NT2/D1 (cell line): Measurements from ENCODE around the gene HPD.
"Not testable (repeated sequence)": the region's sequence is repeated elsewhere in the genome, so short reads cannot be mapped to it uniquely, and the experiment has no call there.

Experiments
- DNase-seq: peaks from one replicate; pipeline ENCODE4 v3.0.0-alpha.2; 2011; ENCODE audit warnings: low read depth, low spot score
- H3K27me3 ChIP-seq: 2 replicates; pipeline ENCODE4 v1.6.0; 2011; ENCODE audit warnings: mild to moderate bottlenecking; ENCODE audit not compliant: insufficient read length, insufficient read depth
- H3K36me3 ChIP-seq: 2 replicates; pipeline ENCODE4 v1.6.1; 2011; ENCODE audit warnings: mild to moderate bottlenecking, low read length, mixed read lengths; ENCODE audit not compliant: insufficient read depth, insufficient read length
- H3K4me1 ChIP-seq: 2 replicates; pipeline ENCODE4 v1.5.1; 2011; ENCODE audit not compliant: insufficient read depth, insufficient read length
- H3K4me3 ChIP-seq: 2 replicates; pipeline ENCODE4 v1.5.1; 2011; ENCODE audit warnings: low read depth; ENCODE audit not compliant: insufficient read length
- H3K9ac ChIP-seq: 2 replicates; pipeline ENCODE4 v1.6.0; 2011; ENCODE audit warnings: low read depth; ENCODE audit not compliant: insufficient read length
- H3K9me3 ChIP-seq: 2 replicates; pipeline ENCODE4 v1.5.1; 2011; ENCODE audit warnings: mild to moderate bottlenecking, low read length; ENCODE audit not compliant: insufficient read depth
- SUZ12 ChIP-seq: IDR thresholded peaks from 2 replicates; pipeline ENCODE4 v1.6.1; 2011; ENCODE audit not compliant: insufficient read length, insufficient read depth; ENCODE audit errors: extremely low read depth
- YY1 ChIP-seq: IDR thresholded peaks from 2 replicates; pipeline ENCODE4 v1.6.1; 2011; ENCODE audit not compliant: insufficient read length, insufficient read depth
- ZNF274 ChIP-seq: IDR thresholded peaks from 2 replicates; pipeline ENCODE4 v1.6.1; 2011; ENCODE audit warnings: mild to moderate bottlenecking, low read depth, low read length

The HPD gene

DNA sequence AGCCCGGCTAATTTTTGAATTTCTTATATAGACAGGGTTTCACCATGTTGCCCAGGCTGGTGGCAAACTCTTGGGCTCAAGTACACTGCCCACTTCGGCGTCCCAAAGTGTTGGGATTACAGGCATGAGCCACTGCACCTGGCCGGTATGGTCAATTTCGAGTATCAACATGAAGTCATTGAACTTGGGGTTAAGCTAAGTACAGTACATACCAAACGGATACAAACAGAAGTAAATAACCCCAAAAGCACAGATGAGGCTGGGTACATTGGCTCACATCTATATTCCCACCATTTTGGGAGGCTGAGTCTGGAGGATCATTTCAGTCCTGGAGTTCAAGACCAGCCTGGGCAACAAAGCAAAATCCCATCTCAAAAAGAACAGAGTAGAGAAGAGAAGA lies 16.9 kb upstream of the HPD start:
- Histone ChIP-seq H3K27me3 (no peaks in the 10 kb centered on the region), H3K36me3 (no peaks in the 10 kb centered on the region), H3K9ac (no peak overlapping the region), H3K4me1 (peaks cover 4% of the 10 kb centered on the region), H3K4me3 (no peak overlapping the region), H3K9me3 (no peaks in the 10 kb centered on the region)
- DNase-seq: no peak
- TF ChIP-seq SUZ12: no peak
- no peak for TF ChIP-seq YY1
- TF ChIP-seq ZNF274: no peak

GRCh38 chr12:121874071-121874470 lies 15.4 kb upstream of the HPD start:
- no peak for DNase-seq
- Histone ChIP-seq H3K27me3 (no peaks in the 10 kb centered on the region), H3K4me1 (peaks cover 4% of the 10 kb centered on the region), H3K36me3 (no peaks in the 10 kb centered on the region), H3K4me3 (no peak overlapping the region), H3K9ac (no peak overlapping the region), H3K9me3 (no peaks in the 10 kb centered on the region)
- TF ChIP-seq ZNF274 (no peak), SUZ12 (no peak), YY1 (no peak)

- DNase-seq: no peak
- peaks cover 4% of the 10 kb centered on the region for H3K4me1 ChIP-seq
- no peaks in the 10 kb centered on the region for H3K27me3 ChIP-seq
- H3K9me3 ChIP-seq: no peaks in the 10 kb centered on the region
- no peaks in the 10 kb centered on the region for H3K36me3 ChIP-seq
- H3K9ac ChIP-seq: no peak overlapping the region
- H3K4me3 ChIP-seq: no peak overlapping the region
- no peak for TF ChIP-seq ZNF274
- TF ChIP-seq SUZ12: no peak
- TF ChIP-seq YY1: no peak
Observed at GRCh38 chr12:121873216-121873569, 14.5 kb upstream of the HPD start.

GRCh38 chr12:121872546-121873215 lies 14.0 kb upstream of the HPD start:
- TF ChIP-seq ZNF274 (no peak), YY1 (no peak), SUZ12 (no peak)
- Histone ChIP-seq H3K9me3 (no peaks in the 10 kb centered on the region), H3K9ac (no peak overlapping the region), H3K36me3 (no peaks in the 10 kb centered on the region), H3K27me3 (no peaks in the 10 kb centered on the region), H3K4me3 (no peak overlapping the region), H3K4me1 (peaks cover 4% of the 10 kb centered on the region)
- DNase-seq: no peak

DNA sequence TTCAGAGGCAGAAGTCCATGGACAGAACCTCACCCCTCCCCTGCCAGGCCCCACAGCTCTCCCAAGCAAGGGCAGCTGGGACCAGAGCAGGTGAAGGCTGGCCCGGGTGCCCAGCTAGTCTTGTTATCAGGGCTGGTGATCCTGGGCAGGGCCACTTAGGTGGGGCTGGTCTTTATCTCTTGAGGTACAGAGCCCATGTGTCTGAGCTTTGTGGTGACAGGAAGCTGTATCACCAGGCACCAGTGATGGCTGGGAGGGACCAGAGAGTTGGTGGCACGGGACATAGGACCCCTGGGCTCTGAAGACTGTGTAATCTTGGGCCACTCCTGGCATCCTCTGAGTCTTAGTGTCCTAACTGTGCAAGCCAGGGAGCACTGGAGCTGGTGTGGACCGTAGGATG lies 12.8 kb upstream of the HPD start:
- TF ChIP-seq YY1: no peak
- TF ChIP-seq ZNF274: no peak
- TF ChIP-seq SUZ12: no peak
- Histone ChIP-seq H3K4me1 (peaks cover 3% of the 10 kb centered on the region), H3K9me3 (no peaks in the 10 kb centered on the region), H3K9ac (no peak overlapping the region), H3K36me3 (no peaks in the 10 kb centered on the region), H3K4me3 (no peak overlapping the region), H3K27me3 (no peaks in the 10 kb centered on the region)
- DNase-seq: no peak

- not testable (repeated sequence) for DNase-seq, H3K27me3 ChIP-seq, H3K9ac ChIP-seq, H3K4me1 ChIP-seq, H3K9me3 ChIP-seq, H3K36me3 ChIP-seq, H3K4me3 ChIP-seq
Observed at GRCh38 chr12:121869229-121869628, 10.6 kb upstream of the HPD start.

- Histone ChIP-seq H3K4me3 (no peak overlapping the region), H3K9me3 (no peaks in the 10 kb centered on the region), H3K27me3 (no peaks in the 10 kb centered on the region), H3K9ac (no peak overlapping the region), H3K4me1 (peaks cover 7% of the 10 kb centered on the region), H3K36me3 (no peaks in the 10 kb centered on the region)
- TF ChIP-seq SUZ12 (no peak), ZNF274 (no peak), YY1 (no peak)
- no peak for DNase-seq
Observed at GRCh38 chr12:121866331-121866730, 7.7 kb upstream of the HPD start.

DNA sequence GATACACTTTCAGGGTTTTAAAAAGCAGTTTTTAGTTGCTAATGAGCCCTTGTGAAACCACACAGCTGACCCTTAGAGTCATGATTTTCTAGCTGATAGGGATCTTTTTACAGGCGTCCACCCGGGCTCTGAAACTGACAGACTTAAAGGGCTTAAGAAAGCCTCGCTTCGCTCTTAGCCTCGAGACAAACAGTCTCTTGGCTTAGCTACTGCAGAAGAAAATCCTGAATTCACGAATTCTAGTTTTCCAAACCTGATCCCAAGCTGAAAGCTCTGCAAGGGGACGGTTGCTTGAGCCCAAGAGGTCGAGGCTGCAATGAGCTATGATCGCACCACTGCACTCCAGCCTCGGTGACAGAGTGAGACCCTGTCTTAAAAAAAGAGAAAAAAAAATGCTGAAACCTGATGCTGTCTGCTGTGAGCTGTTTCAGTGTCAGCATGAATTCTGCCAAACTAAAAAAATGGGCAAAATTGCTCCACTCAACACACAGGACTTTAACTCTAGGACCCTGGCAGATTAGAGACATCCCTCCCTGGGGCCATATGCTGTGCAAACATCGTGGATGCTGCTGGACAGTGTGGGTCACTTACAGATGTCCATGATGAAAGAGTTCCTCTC lies 3.1 kb upstream of the HPD start:
- Histone ChIP-seq H3K36me3 (no peaks in the 10 kb centered on the region), H3K4me1 (peaks cover 30% of the 10 kb centered on the region), H3K4me3 (no peak overlapping the region), H3K9ac (peak overlapping the region; percentile 72), H3K27me3 (no peaks in the 10 kb centered on the region), H3K9me3 (no peaks in the 10 kb centered on the region)
- no peak for DNase-seq
- TF ChIP-seq YY1 (no peak), ZNF274 (no peak), SUZ12 (no peak)

DNA sequence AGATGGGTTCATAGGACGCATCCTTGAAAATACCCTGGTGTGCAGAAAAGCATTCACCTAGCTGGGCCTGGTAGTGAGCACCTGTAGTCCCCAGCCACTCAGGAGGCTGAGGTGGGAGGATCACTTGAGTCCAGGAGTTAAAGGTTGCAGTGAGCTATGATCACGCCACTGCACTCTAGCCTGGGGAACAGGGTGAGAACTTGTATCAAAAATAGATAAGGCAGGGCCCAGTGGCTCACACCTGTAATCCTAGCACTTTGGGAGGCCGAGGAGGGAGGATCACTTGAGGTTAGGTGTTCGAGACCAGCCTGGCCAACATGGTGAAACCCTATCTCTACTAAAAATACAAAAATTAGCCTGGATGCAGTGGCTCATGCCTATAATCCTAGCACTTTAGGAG lies 2.0 kb upstream of the HPD start:
- peaks cover 33% of the 10 kb centered on the region for H3K4me1 ChIP-seq
- not testable (repeated sequence) for H3K27me3 ChIP-seq, H3K4me3 ChIP-seq, DNase-seq, H3K9ac ChIP-seq, H3K36me3 ChIP-seq, H3K9me3 ChIP-seq
